EL (cell line): ENCODE results near the gene GATB.
"Not testable (repeated sequence)": the region's sequence is repeated elsewhere in the genome, so short reads cannot be mapped to it uniquely, and the experiment has no call there.

Experiments
- DNase-seq: peaks from one replicate; pipeline ENCODE4 v3.0.0-alpha.2; 2016

The GATB gene

DNA sequence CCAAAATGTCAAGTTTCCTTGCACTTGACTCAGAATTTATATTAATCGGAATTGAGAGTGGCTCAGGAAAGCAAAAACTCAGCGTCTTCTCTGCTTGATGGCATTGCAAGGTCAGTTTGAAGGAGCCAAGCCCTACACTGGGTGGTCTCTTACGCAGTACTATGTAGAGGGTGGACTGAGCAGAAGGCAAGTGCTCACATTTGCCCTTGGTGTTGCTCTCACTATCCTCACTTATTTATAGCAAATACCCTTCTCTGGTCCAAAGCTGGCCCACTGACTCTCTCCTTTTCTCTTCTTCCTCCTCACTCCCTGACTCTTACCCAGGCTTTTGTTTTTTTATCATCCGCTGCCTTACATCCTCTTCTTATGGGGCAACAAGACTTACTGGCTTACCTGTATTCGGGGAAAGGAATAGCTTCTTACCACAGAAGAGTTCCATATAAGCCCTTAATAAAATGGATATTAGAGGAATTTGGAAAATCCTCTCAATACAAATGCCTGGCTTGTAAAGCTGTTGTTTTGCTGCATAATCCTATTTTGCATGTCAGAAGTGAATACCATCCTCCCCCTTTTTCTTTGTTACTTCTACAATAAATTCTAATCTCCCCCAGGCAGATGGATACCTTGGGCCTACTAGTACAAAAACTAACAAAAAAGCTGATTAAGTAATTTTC is 24.8 kb upstream of the GATB start:
- no peak for DNase-seq

DNA sequence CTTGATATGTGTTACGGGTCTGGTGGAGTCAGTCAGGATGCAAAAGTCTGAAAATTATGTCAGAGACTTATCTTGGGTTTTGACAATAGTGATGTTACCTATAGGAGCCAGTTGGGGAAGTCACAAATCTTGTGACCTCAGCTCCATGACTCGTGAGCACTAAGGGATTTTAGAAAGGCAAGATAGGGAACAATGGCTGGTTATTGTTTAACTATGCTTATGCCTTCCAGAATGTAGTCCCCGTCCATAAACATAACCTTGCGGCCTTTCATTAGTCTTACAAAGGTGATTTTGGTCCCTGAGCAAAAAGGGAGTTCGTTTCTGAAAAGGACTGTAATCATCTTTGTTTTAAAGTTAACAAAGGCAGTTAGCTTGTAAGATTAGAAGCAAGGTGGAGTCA is 23.9 kb upstream of the GATB start:
- DNase-seq: no peak

DNA sequence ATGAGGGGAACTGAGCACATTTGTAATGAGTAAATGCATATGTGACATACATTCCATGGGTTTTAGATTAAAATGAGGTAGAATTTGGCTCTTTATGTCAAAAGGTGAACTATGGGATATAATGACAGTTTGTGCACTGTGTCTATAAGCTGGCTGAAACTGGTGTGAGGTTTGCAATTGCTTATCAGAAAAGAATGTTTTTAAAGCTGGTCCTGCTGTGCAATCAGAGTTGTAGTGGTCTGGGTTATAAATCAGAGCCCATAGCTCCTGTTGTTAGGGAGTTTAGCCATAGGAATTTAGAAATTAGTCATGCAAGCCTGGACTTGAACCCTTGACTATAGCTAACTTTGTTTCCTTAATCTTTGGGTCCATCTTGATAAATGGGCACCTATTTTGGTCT is 23.1 kb upstream of the GATB start:
- peak; percentile 21 for DNase-seq

DNA sequence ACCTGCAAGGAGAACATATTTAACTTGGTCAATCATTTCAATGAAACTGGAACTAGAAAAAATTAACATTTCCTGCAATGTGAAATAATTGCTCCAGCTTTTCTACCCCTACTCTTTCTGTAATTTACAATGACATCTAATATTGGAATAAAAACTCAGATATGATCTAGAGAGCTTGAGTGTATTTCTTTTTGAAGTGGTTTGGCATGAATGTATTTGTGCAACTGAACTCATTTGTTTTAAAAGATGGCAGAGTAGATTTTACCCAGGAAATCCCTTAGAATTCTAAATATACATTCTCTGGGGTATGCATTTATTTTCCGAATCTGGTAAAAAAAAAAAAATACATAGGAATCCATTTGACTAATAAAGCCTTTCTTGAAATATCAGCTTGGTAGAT is 21.5 kb upstream of the GATB start:
- DNase-seq: no peak

DNA sequence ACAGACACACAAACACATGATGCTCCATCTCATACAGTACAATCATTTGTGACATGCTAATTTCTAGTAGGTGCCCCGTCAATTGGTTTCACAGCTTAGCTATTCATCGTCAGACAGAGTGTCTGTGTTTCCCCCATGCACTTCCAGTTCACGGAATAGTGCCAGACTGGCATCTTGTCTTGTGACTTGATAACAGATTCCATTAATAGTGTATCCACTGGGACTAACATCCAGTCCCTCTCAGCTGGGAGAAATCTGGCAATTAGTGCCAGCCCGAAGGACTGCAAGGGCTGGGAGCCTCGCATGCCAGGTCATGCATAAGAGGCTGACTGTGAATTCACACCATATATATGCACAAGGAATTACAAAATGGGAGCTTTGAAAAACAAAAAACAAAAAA is 20.2 kb upstream of the GATB start:
- no peak for DNase-seq

DNA sequence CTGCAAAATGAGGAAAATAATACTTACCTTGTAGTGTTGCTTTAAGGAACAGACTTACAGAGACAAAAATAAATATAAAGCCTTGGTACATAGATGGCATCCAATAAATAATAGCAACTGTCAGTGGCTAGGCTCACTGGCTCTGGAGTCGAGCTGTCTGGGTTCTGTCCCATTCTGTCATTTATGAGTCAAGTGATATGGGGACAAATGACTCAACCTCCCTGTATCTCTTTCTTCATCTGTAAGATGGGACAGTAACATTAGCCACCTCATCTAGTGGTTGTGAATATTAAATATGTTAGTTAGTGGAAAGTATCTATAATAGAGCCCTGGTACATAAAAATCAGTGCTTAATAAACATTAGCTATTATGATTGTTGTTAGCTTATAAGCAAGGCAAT is 16.7 kb upstream of the GATB start:
- no peak for DNase-seq

DNA sequence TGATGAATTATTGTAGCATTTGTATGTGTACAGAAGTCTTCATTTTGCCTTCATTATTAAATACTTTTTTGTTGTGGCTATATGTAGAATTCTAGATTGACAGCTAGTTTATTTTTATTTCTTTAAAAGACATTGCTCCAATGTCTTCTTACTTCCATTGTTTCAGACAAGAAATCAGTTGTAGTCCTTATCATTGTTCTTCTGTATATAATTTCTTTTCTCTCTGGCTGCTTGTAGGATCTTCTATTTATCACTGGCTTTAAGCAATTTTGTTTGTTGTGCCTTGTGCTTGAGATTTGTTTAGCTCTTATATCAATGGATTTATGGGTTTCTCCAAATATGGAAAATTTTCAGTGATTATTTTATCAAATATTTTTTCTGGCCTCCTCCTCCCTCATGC is 13.5 kb upstream of the GATB start:
- no peak for DNase-seq

DNA sequence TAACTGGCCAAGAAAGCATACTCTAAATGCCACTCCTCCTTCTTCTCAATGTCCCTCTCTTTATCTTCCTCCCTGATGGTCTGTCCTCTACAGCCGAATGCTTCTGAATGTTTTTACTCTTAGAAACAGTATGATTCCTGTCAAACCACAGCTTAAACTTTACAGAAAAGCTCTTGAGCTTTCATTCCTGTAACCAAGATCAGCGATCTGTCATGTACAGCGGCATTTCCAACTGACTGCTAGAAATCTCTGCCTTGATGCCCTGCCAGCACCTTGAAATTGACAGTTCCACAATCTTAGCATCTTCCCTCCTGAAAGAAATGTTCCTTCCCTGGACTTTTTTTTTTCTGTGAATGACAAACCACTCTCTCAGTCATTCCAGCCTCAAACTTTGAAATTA is 11.5 kb upstream of the GATB start:
- DNase-seq: no peak

DNA sequence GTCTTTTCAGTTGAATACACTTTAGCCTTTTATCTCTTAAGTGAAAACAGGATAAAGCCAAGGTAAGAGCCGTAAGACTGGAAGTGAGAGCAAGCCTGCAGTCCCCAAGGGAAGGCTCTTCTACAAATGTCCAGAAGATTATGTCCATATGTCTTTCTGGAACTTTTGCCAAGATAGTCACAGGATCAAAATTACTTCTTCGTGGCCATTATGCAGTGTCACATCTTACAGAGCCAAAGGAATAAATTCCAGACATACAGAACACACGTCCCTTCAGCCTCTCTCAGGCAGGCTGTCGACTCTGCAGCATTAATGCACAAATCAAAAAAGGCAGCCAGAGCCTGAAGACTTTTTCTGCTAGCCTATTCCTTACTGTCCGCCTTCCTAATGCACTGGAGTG is 10.9 kb upstream of the GATB start:
- no peak for DNase-seq

DNA sequence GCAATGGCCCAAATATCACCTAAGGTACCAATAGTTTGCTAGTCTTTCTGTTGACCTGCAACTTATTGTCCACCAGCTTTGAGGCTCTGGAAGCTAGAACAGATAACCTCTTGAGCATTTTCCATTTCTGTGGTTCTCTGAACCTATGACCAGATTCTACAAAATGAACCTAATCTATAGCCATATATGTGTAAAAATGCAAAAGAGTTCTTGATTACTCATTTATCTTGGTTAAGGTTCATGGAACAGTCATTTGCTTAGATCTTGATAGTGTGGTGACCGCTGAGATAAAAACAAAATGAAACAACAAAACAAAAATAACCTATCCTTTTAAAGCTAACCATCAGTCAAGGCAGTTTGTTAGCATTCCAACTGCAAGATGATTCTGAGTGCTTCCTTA is 9.3 kb upstream of the GATB start:
- DNase-seq: no peak

DNA sequence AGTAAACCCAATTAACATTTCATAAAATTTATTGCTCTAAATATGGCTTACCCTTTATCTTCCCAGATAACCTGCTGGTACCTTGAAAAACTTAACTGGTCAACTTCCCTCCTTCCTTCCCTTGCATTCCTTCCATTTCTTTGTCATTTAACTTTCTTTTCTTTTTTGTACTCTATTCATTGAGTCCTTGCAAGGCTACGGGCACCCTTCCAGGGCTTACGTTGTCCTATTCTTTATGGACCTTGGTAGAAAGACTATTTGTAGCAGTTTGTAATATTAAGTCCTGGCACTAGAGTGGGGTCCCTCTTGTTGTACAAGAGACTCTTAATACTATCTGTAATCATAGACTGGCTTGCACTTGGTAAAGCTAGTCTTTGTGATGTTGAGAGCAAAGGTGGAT is 8.0 kb upstream of the GATB start:
- DNase-seq: no peak

DNA sequence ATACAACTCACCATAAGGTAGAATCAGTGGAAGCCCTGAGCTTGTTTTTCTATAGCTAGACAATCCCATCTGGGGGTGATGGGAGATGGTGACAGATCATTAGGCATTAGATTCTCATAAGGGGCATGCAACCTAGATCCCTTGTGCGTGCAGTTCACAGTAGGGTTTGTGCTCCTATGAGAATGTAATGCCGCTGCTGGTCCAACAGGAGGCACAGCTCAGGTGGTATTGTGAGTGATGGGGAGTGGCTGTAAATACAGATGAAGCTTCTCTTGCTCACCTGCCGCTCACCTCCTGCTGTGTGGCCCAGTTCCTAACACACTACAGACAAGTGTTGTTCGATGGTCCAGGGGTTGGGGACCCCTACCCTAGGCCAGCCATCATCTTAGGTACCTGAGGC is 5.9 kb upstream of the GATB start:
- no peak for DNase-seq

DNA sequence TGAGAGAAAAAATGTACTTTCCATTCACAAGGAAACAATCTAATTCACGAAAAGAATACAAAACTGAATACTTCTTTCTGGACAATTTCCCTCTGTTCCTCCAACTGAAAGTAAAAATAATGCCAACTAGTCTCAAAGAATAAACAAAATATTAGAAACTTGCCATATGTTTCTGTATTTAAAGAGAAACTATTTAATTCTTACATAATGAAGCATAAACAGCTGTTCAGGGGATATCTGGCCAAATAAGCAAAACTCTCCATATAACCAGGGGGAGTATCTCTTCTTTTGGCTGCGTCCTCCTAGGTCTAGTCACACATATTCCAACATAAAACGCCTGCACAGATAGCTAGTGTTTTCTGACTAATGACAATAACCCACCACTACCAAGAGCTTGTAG is 805 bp downstream of the GATB start:
- no peak for DNase-seq

DNA sequence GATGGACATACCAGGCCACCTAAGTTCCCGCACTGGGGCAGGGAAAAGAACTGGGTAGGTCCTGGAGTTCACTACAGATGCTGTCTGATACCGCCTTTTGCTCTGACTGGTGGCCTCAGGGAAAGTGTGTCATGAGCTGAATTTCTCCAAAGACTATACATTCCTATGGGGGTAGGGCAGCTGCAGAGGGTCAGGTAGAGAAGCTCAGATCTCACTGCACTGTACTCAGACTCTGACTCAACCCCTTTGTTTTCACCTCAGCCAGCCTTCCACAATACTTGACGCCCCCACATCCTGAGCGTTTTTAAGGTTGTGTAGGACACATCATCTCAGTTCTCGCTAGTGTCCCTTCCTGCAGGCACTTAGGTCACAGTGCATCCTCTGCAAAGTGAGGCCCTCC is 7.8 kb downstream of the GATB start:
- DNase-seq: peak; percentile 43

DNA sequence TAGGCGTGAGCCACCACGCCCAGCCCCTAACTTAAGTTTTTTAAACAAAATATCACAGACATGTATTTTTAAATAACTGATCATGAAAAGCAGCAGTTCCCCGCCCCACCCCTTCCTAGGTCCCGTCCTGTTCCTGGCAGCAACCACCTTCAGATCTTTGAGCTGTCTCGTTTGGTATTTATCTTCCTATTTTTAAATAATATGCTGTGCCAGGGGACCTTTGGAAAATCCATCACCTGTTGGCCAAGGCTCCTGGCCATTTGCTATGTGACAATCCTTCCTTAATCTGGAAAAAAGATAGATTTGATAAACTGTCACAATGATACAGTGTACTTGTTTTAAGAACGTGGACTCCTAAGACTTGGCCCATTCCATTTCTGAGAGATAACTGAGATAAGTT is 10.7 kb downstream of the GATB start:
- DNase-seq: no peak

DNA sequence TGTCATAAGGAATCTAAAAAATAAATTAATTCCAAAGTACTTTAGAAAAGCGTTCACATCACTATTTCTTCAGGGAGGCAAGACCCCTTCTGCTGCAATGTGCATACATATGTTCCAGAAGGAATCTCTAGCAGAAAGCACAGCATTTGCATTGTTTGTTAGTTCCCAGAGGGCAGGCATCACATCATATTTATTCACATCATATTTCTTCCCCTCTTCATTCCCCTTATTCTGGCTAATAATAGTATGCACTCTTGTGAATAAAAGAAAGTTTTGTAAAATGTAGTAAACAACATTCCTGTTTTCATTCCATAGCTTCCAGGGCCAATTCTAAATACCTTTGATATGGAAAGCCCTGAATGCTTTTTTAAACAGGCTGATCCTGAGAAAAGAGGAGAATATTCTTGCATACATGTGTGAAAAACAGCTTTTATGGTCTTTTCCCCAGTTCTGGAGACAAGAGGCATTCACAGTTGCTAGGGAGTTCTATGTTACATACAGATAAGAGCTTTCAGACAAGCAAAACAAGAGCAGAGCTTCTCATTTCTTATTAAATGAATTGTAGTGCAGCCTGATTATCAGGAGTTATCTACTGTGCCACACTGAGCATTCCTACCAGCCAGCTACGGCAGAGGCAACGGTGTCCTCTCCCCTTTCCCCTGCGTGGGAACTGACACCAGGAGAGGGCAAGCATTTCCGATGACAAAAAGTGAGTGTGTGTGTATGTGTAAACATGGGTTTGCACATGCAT is 15.2 kb downstream of the GATB start:
- DNase-seq: no peak

DNA sequence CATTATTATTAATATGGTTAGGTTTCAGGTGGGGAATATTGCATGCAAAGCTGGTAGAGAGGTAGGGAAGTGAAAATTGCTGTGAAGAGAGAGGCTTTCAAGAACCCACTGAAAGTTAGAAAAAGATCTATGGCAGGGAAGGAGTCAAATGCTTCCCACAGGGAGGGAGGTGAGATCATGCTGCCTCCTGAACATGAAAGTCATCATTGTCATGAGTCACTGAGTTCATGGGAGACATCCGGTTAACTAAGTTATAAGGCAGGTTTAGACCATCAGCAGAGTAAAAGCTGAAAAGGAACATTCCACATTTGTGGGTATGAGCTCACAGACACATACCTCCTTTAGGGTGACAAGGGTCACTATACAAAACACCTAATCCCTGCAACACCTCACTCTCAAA is 16.2 kb downstream of the GATB start:
- peak; percentile 92 for DNase-seq

DNA sequence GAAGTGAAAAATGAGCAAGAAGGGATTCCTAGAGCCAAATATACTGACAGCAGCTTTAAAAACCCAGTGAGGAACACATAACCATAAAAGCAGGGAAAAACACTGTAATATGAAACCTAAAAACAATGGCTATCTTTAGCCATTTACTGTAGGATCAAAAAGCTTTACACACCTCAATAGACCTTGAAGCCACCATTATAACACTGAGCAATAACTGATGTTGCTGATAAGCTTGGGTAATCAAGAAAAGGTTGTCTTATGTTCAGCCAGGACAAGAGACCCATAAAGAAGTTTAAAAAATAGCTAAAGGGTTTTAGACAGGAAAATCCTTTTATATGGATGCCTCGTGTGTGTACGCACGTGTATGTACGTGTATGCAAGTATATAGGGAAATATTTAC is 16.9 kb downstream of the GATB start:
- DNase-seq: no peak

DNA sequence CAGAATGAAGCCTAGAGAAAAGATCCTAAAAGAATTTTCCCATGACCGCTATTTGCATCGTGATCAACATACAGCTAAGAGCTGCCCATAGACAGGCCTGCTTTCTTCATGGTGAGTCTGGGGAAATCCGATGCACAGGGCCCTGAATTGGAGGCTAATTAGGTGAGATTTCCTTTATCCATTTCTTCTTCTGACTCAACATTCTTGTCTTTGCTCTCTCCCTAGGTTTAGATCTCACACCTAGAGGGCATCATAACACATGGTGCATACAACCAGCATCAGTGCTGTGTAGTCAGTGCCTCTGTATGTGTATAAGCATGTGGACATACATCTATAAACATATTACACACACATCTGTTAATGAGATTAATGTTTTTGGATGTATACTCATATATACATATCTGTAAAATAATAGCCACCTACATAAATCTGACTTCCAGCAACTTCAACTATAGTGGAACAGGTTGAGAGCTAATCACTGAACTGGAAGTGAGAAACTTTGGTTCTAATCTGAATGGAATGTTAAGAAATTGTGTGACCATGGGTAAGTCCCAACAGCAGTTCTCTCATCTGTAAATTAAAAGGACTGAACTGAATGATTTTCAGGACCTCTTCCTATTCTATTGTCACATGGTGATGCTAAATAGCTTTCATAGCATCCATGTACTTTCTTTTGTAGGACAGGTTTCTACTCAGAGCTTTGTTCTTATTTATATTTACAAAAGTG is 17.5 kb downstream of the GATB start:
- no peak for DNase-seq

DNA sequence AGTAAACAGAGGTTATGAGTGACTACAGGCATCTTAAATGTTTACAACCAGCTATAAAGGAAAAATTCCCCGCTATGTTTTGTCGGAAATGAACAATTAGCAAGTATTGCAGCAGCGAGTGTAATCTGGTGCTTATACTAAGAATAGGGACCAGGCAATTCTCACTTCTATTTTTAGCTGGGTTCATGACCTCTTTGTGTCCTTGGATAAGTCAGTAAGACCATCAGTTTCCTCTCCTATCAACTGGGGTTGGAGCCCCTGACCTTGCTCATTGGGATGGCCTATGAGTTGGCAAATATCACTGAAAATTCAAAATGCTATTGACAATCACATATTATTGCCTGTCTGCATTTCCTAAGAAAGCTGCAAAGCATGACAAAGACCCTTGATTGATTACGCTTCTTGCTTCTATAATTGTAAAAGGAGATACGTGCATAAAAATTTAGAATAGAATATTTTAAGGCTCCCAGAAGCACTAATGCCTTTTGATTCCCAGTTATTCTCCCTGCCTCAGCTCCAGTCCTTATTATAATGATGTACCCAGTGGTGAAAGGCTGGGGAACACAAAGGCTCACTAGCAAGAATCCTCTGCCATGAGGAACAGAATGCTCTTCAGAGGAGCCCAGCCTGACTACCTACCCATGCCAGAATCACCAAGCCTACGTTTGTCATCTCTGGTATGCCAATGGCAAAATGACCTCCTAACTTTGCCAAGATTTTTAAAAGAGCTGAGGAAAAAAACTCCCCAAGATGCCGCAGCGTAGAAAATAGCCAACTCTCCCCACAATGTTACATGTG is 21.9 kb downstream of the GATB start:
- no peak for DNase-seq

DNA sequence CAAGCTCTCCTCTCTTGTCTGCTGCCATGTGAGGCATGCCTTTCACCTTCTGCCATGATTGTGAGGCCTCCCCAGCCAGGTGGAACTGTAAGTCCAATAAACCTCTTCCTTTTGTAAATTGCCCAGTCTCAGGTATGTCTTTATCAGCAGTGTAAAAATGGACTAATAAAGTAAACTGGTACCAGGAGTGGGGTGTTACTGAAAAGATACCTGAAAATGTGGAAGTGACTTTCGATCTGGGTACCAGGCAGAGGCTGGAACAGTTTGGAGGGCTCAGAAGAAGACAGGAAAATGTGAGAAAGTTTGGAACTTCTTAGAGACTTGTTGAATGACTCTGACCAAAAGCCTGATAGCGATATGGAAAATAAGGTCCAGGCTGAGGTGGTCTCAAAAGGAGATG is 24.0 kb downstream of the GATB start:
- not testable (repeated sequence) for DNase-seq

DNA sequence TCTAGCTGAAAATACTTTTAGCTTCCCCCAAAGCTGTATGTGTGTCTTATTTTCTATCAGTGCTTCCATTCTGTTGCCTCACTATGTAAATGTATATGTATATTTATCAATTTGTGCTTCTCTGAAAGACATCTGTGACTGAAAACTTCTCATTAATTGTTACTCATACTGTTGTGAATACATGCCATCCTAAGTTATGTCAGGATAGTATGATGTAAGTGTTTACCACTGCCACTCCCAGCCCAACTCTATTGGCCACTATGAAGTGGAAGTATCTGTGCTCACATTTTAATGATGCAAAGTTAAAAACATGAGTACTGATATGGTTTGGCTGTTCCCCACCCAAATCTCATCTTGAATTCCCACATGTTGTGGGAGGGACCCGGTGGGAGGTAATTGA is 24.4 kb downstream of the GATB start:
- DNase-seq: no peak

DNA sequence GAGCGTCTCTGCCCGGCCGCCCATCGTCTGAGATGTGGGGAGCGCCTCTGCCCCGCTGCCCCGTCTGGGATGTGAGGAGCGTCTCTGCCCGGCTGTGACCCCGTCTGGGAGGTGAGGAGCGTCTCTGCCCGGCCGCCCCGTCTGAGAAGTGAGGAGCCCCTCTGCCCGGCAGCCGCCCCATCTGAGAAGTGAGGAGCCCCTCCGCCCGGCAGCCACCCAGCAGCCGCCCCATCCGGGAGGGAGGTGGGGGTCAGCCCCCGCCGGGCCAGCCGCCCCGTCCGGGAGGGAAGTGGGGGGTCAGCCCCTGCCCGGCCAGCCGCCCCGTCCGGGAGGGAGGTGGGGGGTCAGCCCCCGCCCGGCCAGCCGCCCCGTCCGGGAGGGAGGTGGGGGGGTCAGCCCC is 29.1 kb downstream of the GATB start:
- DNase-seq: not testable (repeated sequence)
